HEK293 (cell line): ENCODE measurements around the gene LSM11.
A peak's percentile ranks its signal among the peaks of the same experiment; 100 is the strongest.

Experiments used
- CTCF ChIA-PET: fragments of 350-600 bp; formaldehyde crosslinking; extraction: SDS; loops from one replicate; lab custom pipeline; 2021; ENCODE audit warnings: antibody characterized with exemption; lab: Yijun Ruan, JAX
- POLR2A ChIA-PET: fragments of 300-600 bp; formaldehyde crosslinking; extraction: SDS; loops from one replicate; lab custom pipeline; 2020; ENCODE audit warnings: antibody characterized with exemption, inconsistent platforms; lab: Yijun Ruan, JAX
- H3K27ac ChIP-seq: fragments of 200-500 bp; sonication (Bioruptor generic); 2 replicates; pipeline ENCODE4 v1.5.1; 2014; ENCODE audit warnings: low read depth, low read length, control low read depth, inconsistent platforms; ENCODE audit errors: extremely low read depth
- H3K36me3 ChIP-seq, 2 experiments: fragments of 200-500 bp in 1 of 2; sonication (Bioruptor generic) in 1 of 2; 1 replicate in 1 of 2; 2 replicates in 1 of 2; pipeline ENCODE4 v1.5.1; 2014 to 2017; ENCODE audit warnings: inconsistent platforms in 2 of 2, low read length in 2 of 2; ENCODE audit not compliant: control insufficient read depth in 2 of 2, insufficient read depth in 1 of 2
- H3K4me1 ChIP-seq: fragments of 200-500 bp; sonication (Bioruptor generic); 2 replicates; pipeline ENCODE4 v1.5.1; 2014; ENCODE audit warnings: mild to moderate bottlenecking, low read length, inconsistent platforms; ENCODE audit not compliant: control insufficient read depth, insufficient read depth
- H3K4me3 ChIP-seq: 2 replicates; pipeline ENCODE4 v1.5.1; 2011; ENCODE audit warnings: low read depth, mild to moderate bottlenecking, control low read depth, low read length, moderate library complexity
- H3K9me3 ChIP-seq: fragments of 200-500 bp; sonication (Bioruptor generic); 2 replicates; pipeline ENCODE4 v1.5.1; 2014; ENCODE audit warnings: low read depth, low read length, inconsistent platforms; ENCODE audit not compliant: control insufficient read depth, insufficient read depth
- BCL11A ChIP-seq: fragments of 450-650 bp; formaldehyde crosslinking; IDR thresholded peaks from 2 replicates; pipeline ENCODE4 v1.5.1; 2016; ENCODE audit warnings: low read depth, missing biosample characterization, missing genetic modification characterization
- KLF8 ChIP-seq: fragments of 450-650 bp; formaldehyde crosslinking; IDR thresholded peaks from 2 replicates; pipeline ENCODE4 v1.5.1; 2016; ENCODE audit warnings: missing biosample characterization, missing genetic modification characterization
- PATZ1 ChIP-seq: fragments of 450-650 bp; formaldehyde crosslinking; IDR thresholded peaks from 2 replicates; pipeline ENCODE4 v1.5.1; 2016; ENCODE audit warnings: missing biosample characterization, missing genetic modification characterization
- SETDB1 ChIP-seq: IDR thresholded peaks from one replicate; pipeline ENCODE4 v1.6.1; 2017; ENCODE audit warnings: mild to moderate bottlenecking, low read length, moderate library complexity, mixed read lengths; ENCODE audit not compliant: insufficient read length
- ZBTB26 ChIP-seq: fragments of 450-650 bp; formaldehyde crosslinking; optimal IDR thresholded peaks from 2 replicates; pipeline ENCODE3; 2016; ENCODE audit warnings: missing biosample characterization, mild to moderate bottlenecking, missing genetic modification characterization
- ZNF501 ChIP-seq: fragments of 450-650 bp; formaldehyde crosslinking; IDR thresholded peaks from 2 replicates; pipeline ENCODE4 v1.5.1; 2016; ENCODE audit warnings: missing biosample characterization, missing genetic modification characterization
- ZNF530 ChIP-seq: fragments of 450-650 bp; formaldehyde crosslinking; IDR thresholded peaks from 2 replicates; pipeline ENCODE4 v1.5.1; 2016; ENCODE audit warnings: low read depth, missing biosample characterization, missing genetic modification characterization
- ZNF580 ChIP-seq: fragments of 450-650 bp; formaldehyde crosslinking; IDR thresholded peaks from 2 replicates; pipeline ENCODE4 v1.5.1; 2016; ENCODE audit warnings: missing biosample characterization, missing genetic modification characterization
- ZNF629 ChIP-seq: fragments of 450-650 bp; formaldehyde crosslinking; IDR thresholded peaks from 2 replicates; pipeline ENCODE4 v1.5.1; 2017; ENCODE audit warnings: missing biosample characterization, missing genetic modification characterization
- ZNF645 ChIP-seq: fragments of 450-650 bp; formaldehyde crosslinking; IDR thresholded peaks from 2 replicates; pipeline ENCODE4; 2016; ENCODE audit warnings: missing biosample characterization, missing genetic modification characterization
- ZNF791 ChIP-seq: fragments of 450-650 bp; formaldehyde crosslinking; IDR thresholded peaks from 2 replicates; pipeline ENCODE4 v1.5.1; 2016; ENCODE audit warnings: missing biosample characterization, missing genetic modification characterization
- TF ChIP-seq, protein P1 (sequence below): fragments of 450-650 bp; formaldehyde crosslinking; IDR thresholded peaks from 2 replicates; pipeline ENCODE4 v1.5.1; 2017; ENCODE audit warnings: missing biosample characterization, missing genetic modification characterization
- TF ChIP-seq, protein P2 (sequence below): fragments of 450-650 bp; formaldehyde crosslinking; IDR thresholded peaks from 2 replicates; pipeline ENCODE4 v1.5.1; 2016; ENCODE audit warnings: missing biosample characterization, missing genetic modification characterization
- TF ChIP-seq, protein P3 (sequence below): fragments of 450-650 bp; formaldehyde crosslinking; IDR thresholded peaks from 2 replicates; pipeline ENCODE4 v1.5.1; 2017; ENCODE audit warnings: missing biosample characterization, missing genetic modification characterization

Gene LSM11

GRCh38 chr5:157703736-157704135, 39.8 kb upstream of the LSM11 start:
- H3K4me1 ChIP-seq: no peaks in the 10 kb centered on the region
- TF ChIP-seq ZNF791 (no peak), ZNF629 (tag by site-specific recombination) (no peak), ZNF530 (tag by site-specific recombination) (no peak), ZNF580 (tag by site-specific recombination) (no peak), PATZ1 (tag by site-specific recombination) (no peak), ZNF501 (tag by site-specific recombination) (no peak), SETDB1 (no peak), BCL11A (tag by site-specific recombination) (no peak), ZNF645 (tag by site-specific recombination) (no peak)
- TF ChIP-seq, protein P1, sequence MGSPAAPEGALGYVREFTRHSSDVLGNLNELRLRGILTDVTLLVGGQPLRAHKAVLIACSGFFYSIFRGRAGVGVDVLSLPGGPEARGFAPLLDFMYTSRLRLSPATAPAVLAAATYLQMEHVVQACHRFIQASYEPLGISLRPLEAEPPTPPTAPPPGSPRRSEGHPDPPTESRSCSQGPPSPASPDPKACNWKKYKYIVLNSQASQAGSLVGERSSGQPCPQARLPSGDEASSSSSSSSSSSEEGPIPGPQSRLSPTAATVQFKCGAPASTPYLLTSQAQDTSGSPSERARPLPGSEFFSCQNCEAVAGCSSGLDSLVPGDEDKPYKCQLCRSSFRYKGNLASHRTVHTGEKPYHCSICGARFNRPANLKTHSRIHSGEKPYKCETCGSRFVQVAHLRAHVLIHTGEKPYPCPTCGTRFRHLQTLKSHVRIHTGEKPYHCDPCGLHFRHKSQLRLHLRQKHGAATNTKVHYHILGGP (tag by site-specific recombination): no peak
- TF ChIP-seq, protein P2, sequence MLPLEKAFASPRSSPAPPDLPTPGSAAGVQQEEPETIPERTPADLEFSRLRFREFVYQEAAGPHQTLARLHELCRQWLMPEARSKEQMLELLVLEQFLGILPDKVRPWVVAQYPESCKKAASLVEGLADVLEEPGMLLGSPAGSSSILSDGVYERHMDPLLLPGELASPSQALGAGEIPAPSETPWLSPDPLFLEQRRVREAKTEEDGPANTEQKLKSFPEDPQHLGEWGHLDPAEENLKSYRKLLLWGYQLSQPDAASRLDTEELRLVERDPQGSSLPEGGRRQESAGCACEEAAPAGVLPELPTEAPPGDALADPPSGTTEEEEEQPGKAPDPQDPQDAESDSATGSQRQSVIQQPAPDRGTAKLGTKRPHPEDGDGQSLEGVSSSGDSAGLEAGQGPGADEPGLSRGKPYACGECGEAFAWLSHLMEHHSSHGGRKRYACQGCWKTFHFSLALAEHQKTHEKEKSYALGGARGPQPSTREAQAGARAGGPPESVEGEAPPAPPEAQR (tag by site-specific recombination): no peak
- TF ChIP-seq, protein P3, sequence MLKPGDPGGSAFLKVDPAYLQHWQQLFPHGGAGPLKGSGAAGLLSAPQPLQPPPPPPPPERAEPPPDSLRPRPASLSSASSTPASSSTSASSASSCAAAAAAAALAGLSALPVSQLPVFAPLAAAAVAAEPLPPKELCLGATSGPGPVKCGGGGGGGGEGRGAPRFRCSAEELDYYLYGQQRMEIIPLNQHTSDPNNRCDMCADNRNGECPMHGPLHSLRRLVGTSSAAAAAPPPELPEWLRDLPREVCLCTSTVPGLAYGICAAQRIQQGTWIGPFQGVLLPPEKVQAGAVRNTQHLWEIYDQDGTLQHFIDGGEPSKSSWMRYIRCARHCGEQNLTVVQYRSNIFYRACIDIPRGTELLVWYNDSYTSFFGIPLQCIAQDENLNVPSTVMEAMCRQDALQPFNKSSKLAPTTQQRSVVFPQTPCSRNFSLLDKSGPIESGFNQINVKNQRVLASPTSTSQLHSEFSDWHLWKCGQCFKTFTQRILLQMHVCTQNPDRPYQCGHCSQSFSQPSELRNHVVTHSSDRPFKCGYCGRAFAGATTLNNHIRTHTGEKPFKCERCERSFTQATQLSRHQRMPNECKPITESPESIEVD: no peak
- H3K27ac ChIP-seq: no peak overlapping the region
- POLR2A ChIA-PET: no interaction called here
- H3K36me3 ChIP-seq: no peaks in the 10 kb centered on the region
- no peaks in the 10 kb centered on the region for H3K9me3 ChIP-seq
- CTCF ChIA-PET: no interaction called here
- H3K4me3 ChIP-seq: no peak overlapping the region

DNA sequence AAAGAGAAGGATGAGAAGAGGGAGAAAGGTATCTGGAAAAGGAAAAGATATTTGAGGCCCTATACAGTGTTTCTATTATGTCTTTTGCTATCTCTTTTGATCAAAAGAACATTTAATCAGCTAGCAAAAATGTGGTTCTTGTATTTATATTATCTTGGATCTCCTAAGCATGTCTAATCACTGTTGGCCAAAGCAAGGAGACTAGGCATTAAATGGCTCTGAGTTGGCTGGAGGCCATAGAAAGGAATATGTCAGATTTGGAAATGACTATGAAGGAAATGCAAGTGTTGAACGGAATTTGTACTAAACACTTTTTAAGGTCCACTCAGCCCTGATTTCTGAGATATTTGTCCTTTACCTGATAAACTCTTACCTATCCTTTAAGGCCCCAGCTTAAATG, 34.6 kb upstream of the LSM11 start:
- Histone ChIP-seq H3K4me1 (no peaks in the 10 kb centered on the region), H3K36me3 (no peaks in the 10 kb centered on the region)
- CTCF ChIA-PET: interaction anchor here (1.2 kb wide), 1 partner anchor 10 kb away, joined by 5 read pairs; no protein-coding TSS in a partner anchor
- peak; percentile 14 for TF ChIP-seq ZBTB26 (tag by site-specific recombination)
- no peak for TF ChIP-seq KLF8
- TF ChIP-seq, all 188 proteins: peak for 1
- Histone ChIP-seq H3K9me3 (no peaks in the 10 kb centered on the region), H3K4me3 (no peak overlapping the region), H3K27ac (no peak overlapping the region)
- POLR2A ChIA-PET: no interaction called here
